Measurements from ENCODE around the gene PSIP1.
"Not testable (repeated sequence)": the region's sequence is repeated elsewhere in the genome, so short reads cannot be mapped to it uniquely, and the experiment has no call there.

PSIP1 gene

GRCh38 chr9:15501803-15502202 is 9.0 kb downstream of the PSIP1 start:
- DNase-seq (ENCODE audit: low spot score): no peak

GRCh38 chr9:15501179-15501578 is 9.6 kb downstream of the PSIP1 start:
- DNase-seq (ENCODE audit: low spot score): no peak

DNA sequence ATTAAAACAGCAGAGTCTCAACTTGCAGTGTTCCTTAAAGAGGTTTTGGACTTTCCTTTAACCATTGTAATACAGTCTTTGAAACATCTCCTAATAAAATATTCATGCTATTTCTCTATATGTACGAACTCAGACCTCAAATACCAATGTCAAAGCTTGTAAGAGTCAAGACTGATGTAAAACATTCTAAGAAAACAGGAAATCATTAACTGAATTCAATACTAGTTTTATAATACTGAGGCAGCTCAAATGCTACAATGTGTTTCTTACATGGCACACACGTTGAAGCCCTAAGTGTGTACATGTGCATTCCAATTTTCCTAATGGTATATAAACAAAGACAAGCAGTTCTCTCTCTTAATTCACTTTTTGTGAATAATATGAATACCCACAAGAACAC is 11.6 kb downstream of the PSIP1 start:
- DNase-seq (ENCODE audit: low spot score): no peak

GRCh38 chr9:15498246-15498995 is 12.3 kb downstream of the PSIP1 start:
- DNase-seq (ENCODE audit: low spot score): no peak

DNA sequence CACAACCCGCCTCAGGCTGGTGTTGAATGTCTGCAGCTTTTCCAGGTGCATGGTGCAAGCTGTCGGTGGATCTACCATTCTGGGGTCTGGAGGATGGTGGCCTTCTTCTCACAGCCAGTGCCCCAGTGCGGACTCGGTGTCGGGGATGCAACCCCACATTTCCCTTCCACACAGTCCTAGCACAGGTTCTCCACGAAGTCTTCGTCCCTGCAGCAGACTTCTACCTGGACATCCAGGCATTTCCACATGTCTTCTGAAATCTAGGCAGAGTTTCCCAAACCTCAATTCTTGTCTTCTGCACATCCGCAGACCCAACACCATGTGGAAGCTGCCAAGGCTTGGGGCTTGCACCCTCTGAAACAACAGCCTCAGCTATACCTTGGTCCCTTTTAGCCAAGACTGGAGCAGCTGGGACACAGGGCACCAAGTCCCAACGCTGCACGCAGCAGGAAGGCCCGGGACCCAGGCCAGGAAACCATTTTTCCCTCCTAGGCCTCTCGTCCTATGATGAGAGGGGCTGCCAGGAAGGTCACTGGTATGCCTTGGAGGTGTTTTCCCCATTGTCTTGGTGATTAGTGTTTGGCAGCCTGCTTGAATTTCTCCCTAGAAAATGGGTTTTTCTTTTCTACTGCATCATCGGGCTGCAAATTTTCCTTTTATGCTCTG is 18.2 kb downstream of the PSIP1 start:
- no peak for DNase-seq (ENCODE audit: low spot score)

DNA sequence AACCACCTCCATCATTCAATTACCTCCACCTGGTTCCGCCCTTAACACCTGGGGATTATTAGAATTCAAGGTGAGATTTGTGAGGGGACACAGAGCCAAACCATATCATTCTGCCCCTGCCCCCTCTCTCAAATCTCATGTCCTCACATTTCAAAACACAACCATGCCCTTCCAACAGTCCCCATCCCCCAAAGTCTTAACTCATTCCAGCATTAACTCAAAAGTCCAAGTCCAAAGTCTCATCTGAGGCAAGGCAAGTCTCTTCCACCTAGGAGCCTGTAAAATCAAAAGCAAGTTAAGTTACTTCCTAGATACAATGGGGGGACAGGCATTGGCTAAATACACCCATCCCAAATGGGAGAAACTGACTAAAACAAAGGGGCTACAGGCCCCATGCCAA is 18.8 kb downstream of the PSIP1 start:
- no peak for DNase-seq (ENCODE audit: low spot score)

DNA sequence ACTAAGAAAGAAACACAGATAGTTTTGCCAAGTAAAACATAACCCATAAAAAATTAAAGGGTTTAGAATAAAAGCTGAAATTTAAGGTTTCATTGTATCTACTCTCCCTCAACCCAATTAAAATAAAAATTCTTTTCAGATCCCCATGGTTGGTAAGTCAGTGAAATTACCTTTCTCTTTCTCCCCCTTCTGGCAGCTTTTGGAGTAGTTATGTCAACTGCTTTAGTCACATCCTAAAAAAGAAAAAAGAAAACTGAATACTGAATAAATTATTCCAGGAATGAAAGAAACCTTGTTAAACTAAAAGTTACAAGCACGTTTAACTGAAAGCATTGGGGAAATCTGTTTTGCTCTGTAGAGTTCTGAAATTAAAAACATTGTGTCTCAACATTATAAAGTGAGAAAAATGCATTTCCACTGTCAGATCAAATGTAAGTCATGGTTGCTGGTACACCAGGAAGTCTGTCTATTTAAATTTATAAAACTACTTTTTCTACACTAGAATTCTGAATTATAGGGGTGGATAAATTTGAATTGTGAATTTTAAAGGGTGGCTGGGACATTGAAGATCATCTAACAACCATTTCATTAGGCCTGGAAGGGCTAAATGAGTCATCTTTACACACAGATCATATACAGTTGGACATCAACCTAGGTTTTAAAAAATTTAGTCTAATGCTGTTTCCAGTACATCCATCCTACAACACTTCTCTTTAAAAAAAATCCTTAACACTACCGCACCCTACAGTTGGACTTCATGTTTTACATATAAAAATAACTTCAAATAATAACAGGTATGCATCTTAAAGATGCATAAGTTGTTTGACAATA is 24.7 kb downstream of the PSIP1 start:
- no peak for DNase-seq (ENCODE audit: low spot score)

GRCh38 chr9:15484802-15485201 is 26.0 kb downstream of the PSIP1 start:
- no peak for DNase-seq (ENCODE audit: low spot score)

- no peak for DNase-seq (ENCODE audit: low spot score)
Measured at GRCh38 chr9:15482146-15482545, 28.6 kb downstream of the PSIP1 start.

DNA sequence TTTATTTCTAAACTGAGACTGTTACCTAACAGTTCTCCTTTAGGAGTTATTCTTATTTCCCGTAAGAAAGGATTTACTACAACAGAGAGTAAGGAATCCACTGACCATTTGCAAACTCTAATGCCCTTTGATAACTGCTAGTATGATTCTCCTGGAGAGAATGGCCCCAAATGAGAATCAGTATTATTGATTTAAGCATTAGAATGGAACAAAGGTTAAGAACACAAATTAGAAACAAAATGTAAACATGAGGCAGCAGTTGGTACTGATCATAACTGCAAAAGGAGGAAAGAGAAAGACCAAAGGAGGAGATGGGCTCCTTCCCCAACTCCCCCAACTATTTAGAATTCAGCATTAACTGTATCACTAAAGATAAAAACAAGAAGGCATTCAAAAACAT is 30.7 kb downstream of the PSIP1 start:
- no peak for DNase-seq (ENCODE audit: low spot score)

- DNase-seq (ENCODE audit: low spot score): no peak
Measured at GRCh38 chr9:15475923-15476536, 34.7 kb downstream of the PSIP1 start.

- DNase-seq (ENCODE audit: low spot score): no peak
Measured at GRCh38 chr9:15469862-15470261, 40.9 kb downstream of the PSIP1 start.

DNA sequence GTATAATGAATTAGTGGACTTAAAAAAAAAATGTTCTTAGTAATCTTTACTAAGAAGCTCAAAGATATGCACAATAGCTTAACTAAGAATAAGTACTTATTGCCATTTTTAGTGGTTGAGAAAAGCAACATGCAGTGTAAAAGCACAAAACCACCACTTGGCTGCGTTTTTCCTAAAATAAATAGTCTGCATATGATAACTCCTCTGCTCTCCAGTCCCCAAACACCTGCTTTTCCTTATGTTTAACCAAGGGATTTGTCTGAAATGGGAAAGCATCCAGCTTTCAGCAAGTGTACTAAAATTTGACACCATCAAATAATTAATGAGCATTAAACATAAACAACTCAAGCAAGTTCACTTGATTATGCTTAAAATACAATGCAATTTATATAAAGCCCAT is 41.4 kb downstream of the PSIP1 start:
- DNase-seq (ENCODE audit: low spot score): no peak

GRCh38 chr9:15468145-15468544 is 42.6 kb downstream of the PSIP1 start:
- DNase-seq (ENCODE audit: low spot score): no peak

DNA sequence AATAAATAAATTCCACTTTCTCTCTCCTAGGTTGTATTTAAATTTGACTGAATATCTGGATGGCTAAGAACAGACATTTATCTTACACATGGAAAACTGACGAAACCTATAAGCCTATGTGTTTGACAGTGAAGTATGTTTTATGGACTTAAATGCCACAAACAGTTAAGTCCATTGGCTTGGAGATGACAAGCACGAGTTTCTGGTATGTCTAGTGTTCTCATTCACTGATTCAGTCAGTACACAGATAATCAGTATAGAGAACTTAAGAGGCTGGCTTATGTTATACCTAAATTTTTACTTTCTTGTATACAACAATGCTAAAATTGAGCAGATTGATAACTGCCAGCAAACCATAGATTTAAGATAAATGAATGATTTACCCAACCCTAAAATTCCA is 49.2 kb downstream of the PSIP1 start:
- DNase-seq (ENCODE audit: low spot score): no peak

GRCh38 chr9:15461056-15461455 is 49.7 kb downstream of the PSIP1 start:
- DNase-seq (ENCODE audit: low spot score): no peak

- no peak for DNase-seq (ENCODE audit: low spot score)
Measured at GRCh38 chr9:15453956-15454355, 56.8 kb downstream of the PSIP1 start.

DNA sequence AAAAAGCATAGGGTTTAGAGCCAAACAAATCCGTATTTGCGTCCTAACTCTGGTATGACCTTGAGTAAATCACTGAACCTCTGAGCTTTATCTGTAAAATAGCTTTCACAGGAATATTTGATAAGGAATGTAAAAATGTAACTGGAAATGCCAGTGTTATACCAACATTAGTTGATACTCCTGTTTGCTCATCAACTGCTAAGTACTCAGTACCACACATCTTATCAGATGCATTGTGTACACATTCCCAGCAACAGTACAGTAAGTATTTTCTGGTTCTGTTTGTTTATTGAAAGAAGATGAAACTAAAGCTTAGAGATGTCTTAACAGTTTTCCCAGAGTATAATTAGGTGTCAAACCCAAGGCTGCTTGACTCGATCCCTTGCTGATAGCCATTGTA is 66.6 kb downstream of the PSIP1 start:
- DNase-seq (ENCODE audit: low spot score): no peak

- DNase-seq (ENCODE audit: low spot score): not testable (repeated sequence)
Measured at GRCh38 chr9:15442264-15442663, 68.5 kb downstream of the PSIP1 start.

DNA sequence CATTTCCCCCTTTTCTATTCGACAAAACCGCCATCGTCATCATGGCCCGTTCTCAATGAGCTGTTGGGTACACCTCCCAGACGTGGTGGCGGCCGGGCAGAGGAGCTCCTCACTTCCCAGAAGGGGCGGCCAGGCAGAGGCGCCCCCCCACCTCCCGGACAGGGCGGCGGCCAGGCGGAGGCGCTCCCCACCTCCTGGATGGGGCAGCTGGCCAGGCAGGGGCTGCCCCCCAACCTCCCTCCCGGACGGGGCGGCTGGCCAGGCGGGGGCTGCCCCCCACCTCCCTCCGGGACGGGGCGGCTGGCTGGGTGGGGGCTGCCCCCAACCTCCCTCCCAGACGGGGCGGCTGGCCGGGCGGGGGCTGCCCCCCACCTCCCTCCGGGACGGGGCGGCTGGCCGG is 68.9 kb downstream of the PSIP1 start:
- DNase-seq (ENCODE audit: low spot score): not testable (repeated sequence)

DNA sequence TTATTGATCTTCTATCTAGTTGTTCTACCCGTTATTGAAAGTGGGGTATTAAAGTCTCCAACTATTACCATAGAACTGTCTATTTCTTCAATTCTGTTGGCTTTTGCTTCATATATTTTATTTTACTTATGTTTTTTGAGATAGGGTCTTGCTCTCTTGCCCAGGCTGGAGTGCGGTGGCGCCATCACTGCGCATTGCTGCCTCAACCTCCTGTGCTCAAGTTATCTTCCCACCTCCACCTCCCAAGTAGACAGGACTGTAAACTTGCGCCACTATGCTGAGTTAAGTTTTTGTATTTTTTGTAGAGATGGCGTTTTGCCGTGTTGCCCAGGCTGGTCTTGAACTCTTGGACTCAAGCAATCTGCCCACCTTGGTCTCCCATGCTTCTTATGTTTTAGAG is 71.9 kb downstream of the PSIP1 start:
- DNase-seq (ENCODE audit: low spot score): no peak

GRCh38 chr9:15433661-15434060 is 77.1 kb downstream of the PSIP1 start:
- no peak for DNase-seq (ENCODE audit: low spot score)

GRCh38 chr9:15433191-15433590 is 77.6 kb downstream of the PSIP1 start:
- no peak for DNase-seq (ENCODE audit: low spot score)
